A549 treated with Hydrocortisone at 1 μM for 4 hours (cell line): ENCODE results near the gene CTAG2. TPM values are rescaled to one million over a fixed set of nuclear protein-coding genes. Genes with fewer than 3 reads are reported as not detected.

Experiments
- total RNA-seq: library from RNA; stranded (reverse); fragments of 200-300 nt; extraction: Qiagen RNA extraction; gene quantifications from 5 replicates; pipeline ENCODE4 v1.2.3, GENCODE V29; 2022

Gene CTAG2
- total RNA-seq: not detected in 5 replicates

DNA sequence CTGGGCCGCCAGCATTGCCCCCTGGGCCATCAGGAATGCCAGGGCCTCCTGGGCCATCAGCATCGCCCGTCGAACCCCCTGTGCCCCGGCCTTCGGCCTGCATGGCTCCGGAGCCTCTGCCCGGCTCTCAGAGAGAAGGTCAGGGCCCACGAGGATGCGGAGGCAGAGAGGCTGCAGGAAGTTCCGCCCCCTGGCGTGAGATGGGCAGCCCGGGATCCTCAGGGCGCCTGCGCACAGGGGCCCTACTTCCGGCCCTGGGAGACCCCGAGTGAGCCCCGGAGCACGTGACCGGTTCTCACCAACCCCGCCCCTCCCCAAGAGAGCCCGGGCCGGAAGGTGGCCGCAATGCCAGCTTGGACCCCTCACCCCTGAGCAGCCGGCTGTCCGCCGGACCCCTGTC is at the start of gene CTAG2:
Gene CTAG2 (minus strand): TSS at position 167 of the 400 bp plus-strand sequence. CDS start 64 bp downstream, at position 103.

DNA sequence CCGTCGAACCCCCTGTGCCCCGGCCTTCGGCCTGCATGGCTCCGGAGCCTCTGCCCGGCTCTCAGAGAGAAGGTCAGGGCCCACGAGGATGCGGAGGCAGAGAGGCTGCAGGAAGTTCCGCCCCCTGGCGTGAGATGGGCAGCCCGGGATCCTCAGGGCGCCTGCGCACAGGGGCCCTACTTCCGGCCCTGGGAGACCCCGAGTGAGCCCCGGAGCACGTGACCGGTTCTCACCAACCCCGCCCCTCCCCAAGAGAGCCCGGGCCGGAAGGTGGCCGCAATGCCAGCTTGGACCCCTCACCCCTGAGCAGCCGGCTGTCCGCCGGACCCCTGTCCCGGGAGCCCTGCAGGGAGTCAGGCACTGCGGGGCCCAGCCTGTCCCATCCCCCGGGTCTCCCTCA is 34.2 kb downstream of the CTAG2 start, which contains the start of gene CTAG1B:
Gene CTAG1B (minus strand): TSS at position 101 of the 400 bp plus-strand sequence. CDS start 64 bp downstream, at position 37.

Other genes with a start within 250 kb of the CTAG2 start
- gene DNASE1L1, start 244.3 kb downstream of the CTAG2 start, total RNA-seq: 27.2 to 31.3 TPM (median 29.9 TPM) in 5 replicates
- 33.5 to 40.1 TPM (median 36.8 TPM) in 5 replicates for gene TAFAZZIN, start 242.0 kb downstream of the CTAG2 start, total RNA-seq
- 88.4 to 107 TPM (median 105 TPM) in 5 replicates for gene ATP6AP1, start 224.9 kb downstream of the CTAG2 start, total RNA-seq
- 91.4 to 124 TPM (median 104 TPM) in 5 replicates for gene GDI1, start 216.4 kb downstream of the CTAG2 start, total RNA-seq
- gene FAM50A, start 209.4 kb downstream of the CTAG2 start, total RNA-seq: 99.8 to 121 TPM (median 111 TPM) in 5 replicates
- gene PLXNA3, start 195.3 kb downstream of the CTAG2 start, total RNA-seq: 11.0 to 17.8 TPM (median 13.9 TPM) in 5 replicates
- gene LAGE3, start 174.3 kb downstream of the CTAG2 start, total RNA-seq: 36.3 to 74.0 TPM (median 65.8 TPM) in 5 replicates
- 67.1 to 73.0 TPM (median 69.5 TPM) in 5 replicates for gene UBL4A, start 167.0 kb downstream of the CTAG2 start, total RNA-seq
- 38.5 to 42.9 TPM (median 39.7 TPM) in 5 replicates for gene SLC10A3, start 162.9 kb downstream of the CTAG2 start, total RNA-seq
- 38.0 to 44.6 TPM (median 42.6 TPM) in 5 replicates for gene FAM3A, start 137.3 kb downstream of the CTAG2 start, total RNA-seq
- 1,336 to 1,631 TPM (median 1,436 TPM) in 5 replicates for gene G6PD, start 106.7 kb downstream of the CTAG2 start, total RNA-seq
- gene IKBKG, start 106.0 kb downstream of the CTAG2 start, total RNA-seq: 35.9 to 44.7 TPM (median 40.9 TPM) in 5 replicates
- gene CTAG1A, start 68.4 kb downstream of the CTAG2 start, total RNA-seq: not detected in 5 replicates
- gene CTAG1B, start 34.3 kb downstream of the CTAG2 start, total RNA-seq: not detected in 5 replicates
- gene GAB3, start 97.5 kb upstream of the CTAG2 start, total RNA-seq: 0.45 to 0.93 TPM (median 0.82 TPM) in 5 replicates
- 144 to 210 TPM (median 156 TPM) in 5 replicates for gene DKC1, start 109.3 kb upstream of the CTAG2 start, total RNA-seq
- gene MPP1, start 151.9 kb upstream of the CTAG2 start, total RNA-seq: 16.0 to 18.7 TPM (median 17.0 TPM) in 5 replicates
- gene SMIM9, start 181.1 kb upstream of the CTAG2 start, total RNA-seq: not detected in 5 replicates
- 58.8 to 96.9 TPM (median 89.7 TPM) in 5 replicates for gene F8A1, start 232.8 kb upstream of the CTAG2 start, total RNA-seq